ENCODE data around the gene SPEN. TPM values are rescaled to one million over a fixed set of nuclear protein-coding genes. Genes with fewer than 3 reads are reported as not detected.
"Not testable (repeated sequence)": the region's sequence is repeated elsewhere in the genome, so short reads cannot be mapped to it uniquely, and the experiment has no call there.

Gene SPEN
- total RNA-seq, 6 experiments from 2014 or later, result 13.5 to 33.7 (median 23.2) TPM

DNA sequence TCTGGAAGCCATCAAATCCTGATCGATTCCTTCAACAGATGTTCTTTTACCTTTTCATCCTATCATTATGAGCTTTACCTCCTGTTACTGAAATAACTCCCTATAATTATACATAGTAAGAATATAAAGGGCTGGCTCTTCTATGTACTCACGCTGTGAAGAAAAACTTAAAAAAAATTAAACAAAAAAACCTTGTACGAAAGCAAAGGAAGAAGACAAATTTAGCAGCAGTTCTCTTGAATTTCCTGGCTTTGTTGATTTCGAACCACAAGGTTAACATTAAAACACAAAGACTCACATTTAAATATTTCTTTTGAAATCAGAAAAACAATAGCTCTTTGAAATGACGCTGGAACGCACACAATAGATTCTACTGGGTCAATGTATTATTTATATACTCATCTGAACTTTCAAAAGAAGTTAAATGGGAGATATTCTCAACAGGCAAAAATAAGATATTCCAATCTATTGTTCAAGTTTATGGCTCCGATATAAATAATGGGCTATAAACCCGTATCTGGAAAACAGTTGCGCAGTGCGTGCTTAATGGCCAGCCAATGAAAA, 13.6 kb upstream of the SPEN start:
- Histone ChIP-seq H3K27ac (peak overlapping the region; percentile 100), H3K27me3 (no peaks in the 10 kb centered on the region), H3K36me3 (no peaks in the 10 kb centered on the region), H3K4me1 (peaks cover 0 to 35% (median 0%) of the 10 kb centered on the region in 4 donors), H3K4me3 (peak overlapping the region; percentile 58 to 68 (median 63)), H3K9me3 (no peaks in the 10 kb centered on the region)
- DNase-seq (no peak), ATAC-seq (no peak)
- intact Hi-C loops (cut with DNase I), result no loop called here
- TF ChIP-seq CTCF (IDR thresholded peaks at IDR 0.05) (no peak), POLR2A (IDR thresholded peaks at IDR 0.05) (no peak)
- WGBS (ENCODE audit: insufficient coverage, low coverage, low lambda C conversion rate, missing lambda C conversion rate), result 0% methylated on average over 10 of the region's 10 CpGs

GRCh38 chr1:15834406-15835204, 12.9 kb upstream of the SPEN start:
- Histone ChIP-seq H3K27ac (peak overlapping the region; percentile 100), H3K9me3 (no peaks in the 10 kb centered on the region), H3K27me3 (no peaks in the 10 kb centered on the region), H3K36me3 (no peaks in the 10 kb centered on the region), H3K4me1 (peaks cover 0 to 29% (median 0%) of the 10 kb centered on the region in 4 donors), H3K4me3 (peak overlapping the region; percentile 58 to 68 (median 63))
- WGBS (ENCODE audit: insufficient coverage, low coverage, low lambda C conversion rate, missing lambda C conversion rate), result under 1% methylated on average over 37 of the region's 77 CpGs
- TF ChIP-seq POLR2A (IDR thresholded peaks at IDR 0.05) (peak; percentile 81), CTCF (IDR thresholded peaks at IDR 0.05) (peak in 1 of 4 donors; percentile 11)
- intact Hi-C loops (cut with DNase I), result no loop called here
- ATAC-seq (peak; percentile 51 to 77 (median 68)), DNase-seq (peak; percentile 91 to 96 (median 94))

DNA sequence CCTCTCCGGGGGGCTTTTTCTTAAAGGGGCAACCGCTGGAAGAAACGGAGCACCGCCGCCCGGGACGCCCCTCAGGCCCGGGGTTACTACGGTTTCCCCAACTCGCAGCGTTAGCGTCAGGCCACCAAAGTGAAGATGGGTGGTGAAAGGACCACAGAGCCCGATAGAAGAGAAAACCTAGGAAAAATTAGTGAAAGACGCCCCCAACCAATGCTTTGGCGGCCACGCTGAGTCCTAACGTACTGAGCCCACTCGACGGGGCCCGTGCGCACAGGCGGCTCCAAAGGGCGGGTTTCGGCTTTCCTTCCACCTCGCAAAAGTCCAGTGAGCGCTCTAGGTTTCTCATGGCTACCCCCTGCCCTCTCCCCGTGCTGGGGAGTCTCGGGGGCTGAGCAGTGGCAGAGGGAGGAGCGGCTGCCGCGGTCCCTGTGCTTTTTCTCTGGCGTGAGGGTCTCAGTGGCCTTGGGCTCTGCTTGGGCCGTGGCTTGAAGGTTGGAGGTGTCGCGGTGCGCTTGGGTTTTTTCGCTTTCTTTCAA, 12.2 kb upstream of the SPEN start:
- 0% methylated on average over 27 of the region's 37 CpGs for WGBS (ENCODE audit: insufficient coverage, low coverage, low lambda C conversion rate, missing lambda C conversion rate)
- intact Hi-C loops (cut with DNase I), result no loop called here
- TF ChIP-seq POLR2A (IDR thresholded peaks at IDR 0.05) (no peak), CTCF (IDR thresholded peaks at IDR 0.05) (no peak)
- Histone ChIP-seq H3K4me1 (peaks cover 0 to 29% (median 0%) of the 10 kb centered on the region in 4 donors), H3K9me3 (no peaks in the 10 kb centered on the region), H3K27ac (peak overlapping the region; percentile 100), H3K4me3 (peak overlapping the region; percentile 58 to 68 (median 63)), H3K36me3 (no peaks in the 10 kb centered on the region), H3K27me3 (no peaks in the 10 kb centered on the region)
- peak; percentile 5 to 17 (median 13) for ATAC-seq
- DNase-seq, result no peak

GRCh38 chr1:15835741-15836510, 11.6 kb upstream of the SPEN start:
- ATAC-seq (peak; percentile 71 to 83 (median 77)), DNase-seq (peak; percentile 99)
- WGBS (ENCODE audit: insufficient coverage, low coverage, low lambda C conversion rate, missing lambda C conversion rate), result 4% methylated on average over 46 of the region's 66 CpGs
- intact Hi-C loops (cut with DNase I), result no loop called here
- no peaks in the 10 kb centered on the region for H3K36me3 ChIP-seq
- H3K9me3 ChIP-seq, result no peaks in the 10 kb centered on the region
- no peaks in the 10 kb centered on the region for H3K27me3 ChIP-seq
- peak overlapping the region; percentile 58 to 68 (median 63) for H3K4me3 ChIP-seq
- peaks cover 0 to 25% (median 0%) of the 10 kb centered on the region in 4 donors for H3K4me1 ChIP-seq
- peak overlapping the region; percentile 100 for H3K27ac ChIP-seq
- no peak for TF ChIP-seq CTCF (IDR thresholded peaks at IDR 0.05)
- TF ChIP-seq POLR2A (IDR thresholded peaks at IDR 0.05), result peak; percentile 81

DNA sequence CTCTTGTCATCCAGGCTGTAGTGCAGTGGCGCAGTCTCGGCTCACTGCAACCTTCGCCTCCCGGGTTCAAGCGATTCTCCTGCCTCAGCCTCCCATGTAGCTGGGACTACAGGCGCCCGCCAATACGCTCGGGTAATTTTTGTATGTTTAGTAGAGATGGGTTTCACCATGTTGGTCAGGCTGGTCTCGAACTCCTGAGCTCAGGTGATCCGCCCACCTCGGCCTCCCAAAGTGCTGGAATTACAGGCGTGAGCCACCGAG, 11.1 kb upstream of the SPEN start:
- DNase-seq, result not testable (repeated sequence)

More for the DNA sequence above, 11.1 kb upstream of the SPEN start:
- 74% methylated on average over 10 of the region's 14 CpGs for WGBS (ENCODE audit: insufficient coverage, low coverage, low lambda C conversion rate, missing lambda C conversion rate)
- peak overlapping the region; percentile 41 to 56 (median 54) for H3K4me3 ChIP-seq
- H3K36me3 ChIP-seq; ATAC-seq; H3K27me3 ChIP-seq; intact Hi-C loops (cut with DNase I); H3K9me3 ChIP-seq: not testable (repeated sequence)
- H3K4me1 ChIP-seq, result peaks cover 0 to 20% (median 0%) of the 10 kb centered on the region in 4 donors
- H3K27ac ChIP-seq, result peak overlapping the region; percentile 95 to 100 (median 97)
